A673 (cell line): Measurements from ENCODE around the gene NAV2. TPM values are rescaled to one million over a fixed set of nuclear protein-coding genes. Genes with fewer than 3 reads are reported as not detected.

Experiments
- BruUV-seq: library from RNA; stranded (reverse); fragments of 400-500 nt; replicated peaks from 2 replicates; lab custom pipeline; 2021; lab: Mats Ljungman, UMichigan
- CTCF ChIA-PET: fragments of 300-600 bp; sonication (Branson Sonifier 250); formaldehyde crosslinking; loops from one replicate; lab custom pipeline; 2022; ENCODE audit warnings: antibody characterized with exemption; lab: Charles Lee
- POLR2A ChIA-PET: fragments of 300-600 bp; sonication (Branson Sonifier 250); formaldehyde crosslinking; loops from one replicate; lab custom pipeline; 2022; ENCODE audit warnings: antibody characterized with exemption; ENCODE audit not compliant: low non-redundant PET; lab: Charles Lee
- DNase-seq: peaks from one replicate; pipeline ENCODE4 v3.0.0-alpha.2; 2015; ENCODE audit warnings: low spot score
- H3K27ac ChIP-seq: fragments of 200-600 bp; sonication (generic); 2 replicates; pipeline ENCODE4 v1.5.1; 2016; ENCODE audit warnings: mixed run types, low read depth, mild to moderate bottlenecking, mixed read lengths, antibody characterized with exemption, low read length; ENCODE audit not compliant: poor library complexity, severe bottlenecking
- H3K27me3 ChIP-seq: fragments of 200-600 bp; sonication (generic); replicated peaks from 2 replicates; pipeline ENCODE4 v1.6.1; 2017; ENCODE audit warnings: mixed run types, low read depth, mild to moderate bottlenecking, mixed read lengths, antibody characterized with exemption, low read length; ENCODE audit not compliant: insufficient read depth, poor library complexity
- H3K36me3 ChIP-seq: fragments of 200-600 bp; sonication (generic); 2 replicates; pipeline ENCODE4 v1.6.1; 2016; ENCODE audit warnings: mixed run types, mild to moderate bottlenecking, mixed read lengths, antibody characterized with exemption, low read length; ENCODE audit not compliant: insufficient read depth, poor library complexity, severe bottlenecking
- H3K4me1 ChIP-seq: fragments of 200-600 bp; sonication (generic); 2 replicates; pipeline ENCODE4 v1.6.1; 2017; ENCODE audit warnings: mixed run types, mild to moderate bottlenecking, mixed read lengths, antibody characterized with exemption, low read length; ENCODE audit not compliant: insufficient read depth, poor library complexity, severe bottlenecking
- H3K4me3 ChIP-seq: fragments of 200-600 bp; sonication (generic); 2 replicates; pipeline ENCODE4 v1.5.1; 2016; ENCODE audit warnings: low read depth, mixed run types, mild to moderate bottlenecking, mixed read lengths, low read length; ENCODE audit not compliant: poor library complexity, severe bottlenecking
- H3K9me3 ChIP-seq: fragments of 200-600 bp; sonication (generic); 2 replicates; pipeline ENCODE4 v1.6.1; 2016; ENCODE audit warnings: mixed run types, low read depth, mild to moderate bottlenecking, mixed read lengths, antibody characterized with exemption, low read length; ENCODE audit not compliant: poor library complexity, severe bottlenecking
- CTCF ChIP-seq: fragments of 300-800, 200-600 bp; sonication (generic); conservative IDR thresholded peaks from 2 replicates; pipeline ENCODE4 v1.5.1; 2017; ENCODE audit warnings: low read depth, mild to moderate bottlenecking, antibody characterized with exemption, low read length, moderate library complexity, mixed read lengths
- EZH2 ChIP-seq: fragments of 200-600 bp; sonication (generic); IDR thresholded peaks from 2 replicates; pipeline ENCODE4 v1.6.1; 2017; ENCODE audit warnings: borderline replicate concordance, low read depth, mild to moderate bottlenecking, mixed read lengths, antibody characterized with exemption, low read length; ENCODE audit not compliant: poor library complexity, severe bottlenecking
- intact Hi-C: fragments of 100-400 bp; cut with micrococcal nuclease; formaldehyde crosslinking; loops from one replicate; pipeline ENCODE4 v1.10.0; 2022; ENCODE audit not compliant: unreplicated experiment
- total RNA-seq: library from RNA; stranded (reverse); gene quantifications from 2 replicates; pipeline ENCODE4 v1.2.3, GENCODE V29; 2021

NAV2 gene
- total RNA-seq, 1 experiment from 2014 or later = not detected

DNA sequence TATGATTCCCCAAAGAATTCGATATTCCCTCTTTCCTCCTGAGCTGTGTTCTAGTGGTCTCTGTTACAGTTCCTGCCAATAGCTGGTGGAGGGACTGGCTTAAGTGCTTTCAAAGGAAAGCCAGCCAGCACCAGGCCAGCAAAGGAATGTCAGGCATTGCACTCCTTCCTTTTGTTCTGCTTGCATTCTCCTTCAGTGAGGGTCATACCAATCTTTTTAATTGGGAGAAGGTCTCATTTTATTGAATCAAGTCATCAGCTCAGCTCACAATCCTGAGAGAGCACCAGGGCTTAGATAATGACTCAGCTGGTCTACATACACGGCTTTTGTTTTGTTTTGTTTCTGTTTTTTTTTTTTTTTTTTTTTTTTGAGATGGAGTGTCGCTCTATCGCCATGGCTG, 222.9 kb downstream of the NAV2 start:
- Histone ChIP-seq H3K4me3 (no peak overlapping the region), H3K27ac (no peak overlapping the region), H3K4me1 (no peaks in the 10 kb centered on the region), H3K27me3 (no peaks in the 10 kb centered on the region), H3K9me3 (no peaks in the 10 kb centered on the region), H3K36me3 (no peaks in the 10 kb centered on the region)
- TF ChIP-seq EZH2 (no peak), CTCF (no peak)
- DNase-seq = no peak
- BruUV-seq = no TSS peak
- CTCF ChIA-PET = interaction anchor here (1.0 kb wide), 1 partner anchor 176 kb away, joined by 4 read pairs; no protein-coding TSS in a partner anchor
- intact Hi-C loops = no loop called here
- POLR2A ChIA-PET = no interaction called here

GRCh38 chr11:19936461-19936860, 223.8 kb downstream of the NAV2 start:
- Histone ChIP-seq H3K36me3 (no peaks in the 10 kb centered on the region), H3K27me3 (peaks cover 3% of the 10 kb centered on the region), H3K4me3 (no peak overlapping the region), H3K27ac (no peak overlapping the region), H3K9me3 (no peaks in the 10 kb centered on the region), H3K4me1 (no peaks in the 10 kb centered on the region)
- CTCF ChIA-PET = no interaction called here
- no TSS peak for BruUV-seq
- DNase-seq = no peak
- POLR2A ChIA-PET = no interaction called here
- TF ChIP-seq CTCF = no peak
- TF ChIP-seq EZH2 = no peak
- intact Hi-C loops = no loop called here

DNA sequence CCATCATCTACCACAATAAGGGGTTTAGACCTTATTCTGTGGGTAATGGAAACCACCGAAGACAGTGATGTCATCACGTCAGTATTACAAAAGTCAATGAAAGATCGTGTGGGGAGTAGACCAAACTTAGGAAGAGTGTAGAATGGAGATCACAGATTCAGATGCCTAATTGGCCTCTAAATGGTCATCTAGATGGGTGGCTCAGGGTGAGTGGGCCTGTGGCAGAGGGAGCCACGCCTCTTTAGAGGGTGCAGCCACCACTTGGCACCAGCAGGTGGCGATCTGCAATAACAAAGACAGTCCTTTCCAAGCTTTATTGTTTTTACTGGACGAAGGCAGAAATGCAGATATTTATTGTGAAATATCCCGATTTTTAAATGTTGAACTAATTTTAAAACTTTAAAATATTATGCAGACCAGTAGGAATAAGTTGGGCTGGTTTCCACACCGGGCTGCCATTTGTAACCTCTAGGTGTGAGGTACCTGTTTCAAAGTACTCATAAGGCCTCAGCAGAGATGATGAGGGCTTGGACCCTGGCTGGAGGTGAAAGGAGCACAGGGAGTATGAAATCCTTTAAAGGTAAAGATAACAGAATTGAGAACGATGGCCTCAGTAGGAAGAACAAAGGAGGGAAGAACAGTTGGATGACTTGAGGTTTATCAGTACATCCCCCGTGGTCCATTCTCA, 225.7 kb downstream of the NAV2 start:
- Histone ChIP-seq H3K27ac (no peak overlapping the region), H3K4me1 (no peaks in the 10 kb centered on the region), H3K4me3 (no peak overlapping the region), H3K9me3 (no peaks in the 10 kb centered on the region), H3K27me3 (peaks cover 3% of the 10 kb centered on the region), H3K36me3 (no peaks in the 10 kb centered on the region)
- no TSS peak for BruUV-seq
- ChIA-PET POLR2A (no interaction called here), CTCF (no interaction called here)
- intact Hi-C loops = no loop called here
- DNase-seq = peak; percentile 44
- TF ChIP-seq EZH2 = no peak
- peak; percentile 79 for TF ChIP-seq CTCF
